Fibroblast of villous mesenchyme (primary cell): ENCODE measurements around the gene CCDC80. TPM values are rescaled to one million over a fixed set of nuclear protein-coding genes. Genes with fewer than 3 reads are reported as not detected.

Experiments used
- DNase-seq: peaks from one replicate; pipeline ENCODE4 v3.0.0-alpha.2; 2010; ENCODE audit warnings: low read depth
- H3K4me3 ChIP-seq: 2 replicates; pipeline ENCODE4 v1.5.1; 2011; ENCODE audit warnings: low read depth, mild to moderate bottlenecking, low read length
- total RNA-seq: library from RNA; depleted of rRNA; stranded (reverse); fragments of >200 nt; gene quantifications from 2 replicates; pipeline ENCODE4 v1.2.3, GENCODE V29; 2012
- TF ChIP-seq, protein P1 (sequence below): IDR thresholded peaks from 2 replicates; pipeline ENCODE4 v1.5.1; 2012; ENCODE audit warnings: low read depth, mild to moderate bottlenecking, low read length; ENCODE audit not compliant: insufficient read depth

Gene CCDC80
- total RNA-seq, 1 donor, result 180 TPM

DNA sequence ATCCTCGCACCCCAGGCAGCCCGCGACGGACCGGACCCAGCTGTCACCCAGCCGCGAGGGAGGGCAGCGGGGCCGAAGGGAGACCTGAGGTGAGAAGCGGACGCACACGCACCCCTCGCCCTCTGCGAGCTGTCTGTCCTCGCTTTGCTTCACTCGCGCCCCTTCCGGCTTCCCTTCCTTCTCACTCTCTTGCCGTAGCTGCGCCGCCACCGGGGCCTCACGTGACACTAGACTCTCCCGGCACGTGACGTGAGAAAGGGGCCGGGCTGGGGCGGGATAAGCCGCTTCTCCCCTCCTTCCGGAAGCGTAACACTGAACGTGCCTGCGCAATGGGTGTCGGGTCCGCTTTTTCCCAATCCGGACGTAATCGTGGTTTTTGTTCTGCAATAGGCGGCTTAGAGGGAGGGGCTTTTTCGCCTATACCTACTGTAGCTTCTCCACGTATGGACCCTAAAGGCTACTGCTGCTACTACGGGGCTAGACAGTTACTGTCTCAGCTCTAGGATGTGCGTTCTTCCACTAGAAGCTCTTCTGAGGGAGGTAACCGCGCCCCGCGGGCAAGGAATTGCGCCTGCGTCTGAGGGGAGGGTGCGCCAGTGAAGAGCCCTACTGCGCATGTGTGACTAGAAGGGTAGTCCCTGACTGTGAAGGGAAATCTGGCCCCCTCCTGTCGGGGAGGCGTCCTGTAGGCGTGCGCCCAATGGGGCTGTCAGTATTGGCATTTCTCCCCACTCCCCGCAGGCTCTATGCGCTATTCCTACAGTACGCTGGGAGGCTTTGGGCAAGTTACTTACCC lies 79.0 kb downstream of the CCDC80 start, which contains the start of the genes ATG3 and SLC35A5:
Gene ATG3, minus strand, starts transcription at position 229 of the 796 bp plus-strand sequence. CDS start 434 bp downstream, outside the sequence.
Gene SLC35A5, plus strand, starts transcription at position 312 of the 796 bp plus-strand sequence. CDS start 1,359 bp downstream, outside the sequence.
- H3K4me3 ChIP-seq, result peak within 1 kb of the TSS; percentile 99
- TF ChIP-seq, protein P1, sequence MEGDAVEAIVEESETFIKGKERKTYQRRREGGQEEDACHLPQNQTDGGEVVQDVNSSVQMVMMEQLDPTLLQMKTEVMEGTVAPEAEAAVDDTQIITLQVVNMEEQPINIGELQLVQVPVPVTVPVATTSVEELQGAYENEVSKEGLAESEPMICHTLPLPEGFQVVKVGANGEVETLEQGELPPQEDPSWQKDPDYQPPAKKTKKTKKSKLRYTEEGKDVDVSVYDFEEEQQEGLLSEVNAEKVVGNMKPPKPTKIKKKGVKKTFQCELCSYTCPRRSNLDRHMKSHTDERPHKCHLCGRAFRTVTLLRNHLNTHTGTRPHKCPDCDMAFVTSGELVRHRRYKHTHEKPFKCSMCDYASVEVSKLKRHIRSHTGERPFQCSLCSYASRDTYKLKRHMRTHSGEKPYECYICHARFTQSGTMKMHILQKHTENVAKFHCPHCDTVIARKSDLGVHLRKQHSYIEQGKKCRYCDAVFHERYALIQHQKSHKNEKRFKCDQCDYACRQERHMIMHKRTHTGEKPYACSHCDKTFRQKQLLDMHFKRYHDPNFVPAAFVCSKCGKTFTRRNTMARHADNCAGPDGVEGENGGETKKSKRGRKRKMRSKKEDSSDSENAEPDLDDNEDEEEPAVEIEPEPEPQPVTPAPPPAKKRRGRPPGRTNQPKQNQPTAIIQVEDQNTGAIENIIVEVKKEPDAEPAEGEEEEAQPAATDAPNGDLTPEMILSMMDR, result no peak
- peak; percentile 99 for DNase-seq

DNA sequence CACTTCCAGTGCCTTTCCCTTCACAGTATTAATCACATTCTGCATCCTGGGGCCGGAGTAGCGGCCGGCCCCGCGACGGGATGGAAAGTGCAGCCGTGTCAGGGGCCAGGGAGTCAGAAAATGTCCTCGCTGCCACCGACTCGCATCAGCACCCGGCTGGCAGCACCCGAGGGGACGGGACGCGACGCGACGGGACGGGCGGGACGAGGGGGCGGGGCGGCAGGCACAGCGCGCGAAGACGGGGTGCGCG lies 79.5 kb downstream of the CCDC80 start:
- TF ChIP-seq, protein P1, result no peak
- DNase-seq, result no peak
- H3K4me3 ChIP-seq, result peak overlapping the region; percentile 99

DNA sequence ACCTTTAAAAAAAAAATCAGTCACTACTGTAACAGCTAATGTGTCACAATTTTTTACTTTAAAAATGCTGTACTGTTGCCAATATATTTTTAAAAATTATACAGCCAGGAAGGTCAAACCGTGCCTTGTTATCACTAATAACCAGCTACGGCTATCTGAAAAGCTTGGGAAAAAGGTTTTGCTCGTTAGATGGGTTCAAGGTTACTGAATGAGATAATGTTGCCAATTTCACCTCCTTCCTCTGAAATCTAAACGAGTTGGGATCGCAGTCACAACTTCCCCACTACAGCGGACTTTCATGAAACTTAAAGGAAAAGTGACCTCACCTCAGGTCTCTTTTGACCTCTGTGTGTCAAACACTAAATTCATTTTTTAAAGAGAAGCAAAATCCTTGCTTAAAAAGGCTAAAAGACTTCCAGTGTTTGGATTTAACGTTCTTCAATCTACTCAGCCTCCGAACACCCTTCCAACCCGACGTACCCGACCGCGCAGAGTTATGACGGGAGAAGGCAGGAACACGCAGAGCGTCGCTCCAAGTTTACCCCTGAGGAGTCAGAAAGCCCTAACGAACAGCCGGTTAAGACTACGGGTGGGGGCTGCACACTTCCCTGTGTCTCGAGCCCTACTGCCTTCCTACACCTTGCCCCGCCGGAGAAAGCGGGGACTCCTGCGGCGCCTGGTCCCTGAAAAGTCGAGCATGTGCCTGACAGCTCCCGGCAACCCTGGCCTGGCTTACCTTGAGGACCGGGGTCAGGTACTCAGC lies 80.0 kb downstream of the CCDC80 start:
- peak; percentile 92 for DNase-seq
- H3K4me3 ChIP-seq, result peak overlapping the region; percentile 99
- TF ChIP-seq, protein P1, result no peak

- TF ChIP-seq, protein P1, result no peak
- H3K4me3 ChIP-seq, result peak overlapping the region; percentile 99
- no peak for DNase-seq
These were observed 80.6 kb downstream of the CCDC80 start for GRCh38 chr3:112560307-112560706.

DNA sequence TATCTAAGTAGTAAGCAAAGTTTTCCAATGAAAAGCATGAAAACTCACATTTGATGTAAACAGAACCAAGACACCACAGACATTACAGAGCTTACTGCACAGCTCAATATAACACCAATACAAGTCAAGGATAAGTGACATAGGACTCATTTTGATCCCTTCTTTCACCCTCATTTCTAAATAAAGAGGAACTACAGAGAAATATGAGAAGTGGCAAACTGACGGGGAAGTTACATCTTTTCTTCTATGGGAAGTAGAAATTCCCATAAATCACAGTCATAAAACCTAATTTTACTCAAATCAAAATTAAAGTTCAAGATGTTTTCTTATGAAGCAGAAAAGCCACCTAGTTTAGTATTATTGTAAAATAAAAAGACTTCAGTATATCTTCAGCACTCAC lies 83.0 kb downstream of the CCDC80 start:
- DNase-seq, result no peak
- no peak overlapping the region for H3K4me3 ChIP-seq
- TF ChIP-seq, protein P1, result no peak

DNA sequence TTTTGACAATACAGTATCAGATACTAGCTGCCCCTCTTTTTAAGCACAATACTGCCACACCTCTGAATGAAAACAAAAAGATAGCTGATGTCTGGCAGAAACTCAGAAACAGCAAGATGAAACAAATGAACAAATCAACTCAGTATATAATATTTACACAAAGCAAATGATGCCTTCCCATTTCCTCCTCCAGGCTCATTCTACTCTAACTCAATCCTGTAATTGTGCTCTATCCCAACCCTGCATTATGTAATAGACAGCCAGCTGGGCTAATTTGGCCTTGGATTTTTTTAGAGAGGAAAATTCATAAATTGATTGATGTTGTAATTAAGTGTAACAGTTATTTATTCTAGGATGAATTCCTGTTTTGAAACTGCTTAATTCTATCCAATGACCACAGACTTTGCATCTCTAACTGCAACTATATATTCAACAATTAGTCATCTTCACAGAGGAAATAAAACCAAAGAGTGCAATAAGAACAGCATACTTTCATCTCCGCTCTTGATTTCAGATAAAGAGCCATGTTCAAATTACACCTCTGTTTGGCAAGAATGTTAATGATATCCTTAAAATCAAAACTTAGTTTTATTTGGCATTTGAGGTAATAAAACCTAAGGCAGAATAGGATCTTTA lies 85.3 kb downstream of the CCDC80 start:
- H3K4me3 ChIP-seq, result no peak overlapping the region
- TF ChIP-seq, protein P1, result no peak
- peak; percentile 30 for DNase-seq
